ENCODE results near the gene CNTROB.

CNTROB gene

DNA sequence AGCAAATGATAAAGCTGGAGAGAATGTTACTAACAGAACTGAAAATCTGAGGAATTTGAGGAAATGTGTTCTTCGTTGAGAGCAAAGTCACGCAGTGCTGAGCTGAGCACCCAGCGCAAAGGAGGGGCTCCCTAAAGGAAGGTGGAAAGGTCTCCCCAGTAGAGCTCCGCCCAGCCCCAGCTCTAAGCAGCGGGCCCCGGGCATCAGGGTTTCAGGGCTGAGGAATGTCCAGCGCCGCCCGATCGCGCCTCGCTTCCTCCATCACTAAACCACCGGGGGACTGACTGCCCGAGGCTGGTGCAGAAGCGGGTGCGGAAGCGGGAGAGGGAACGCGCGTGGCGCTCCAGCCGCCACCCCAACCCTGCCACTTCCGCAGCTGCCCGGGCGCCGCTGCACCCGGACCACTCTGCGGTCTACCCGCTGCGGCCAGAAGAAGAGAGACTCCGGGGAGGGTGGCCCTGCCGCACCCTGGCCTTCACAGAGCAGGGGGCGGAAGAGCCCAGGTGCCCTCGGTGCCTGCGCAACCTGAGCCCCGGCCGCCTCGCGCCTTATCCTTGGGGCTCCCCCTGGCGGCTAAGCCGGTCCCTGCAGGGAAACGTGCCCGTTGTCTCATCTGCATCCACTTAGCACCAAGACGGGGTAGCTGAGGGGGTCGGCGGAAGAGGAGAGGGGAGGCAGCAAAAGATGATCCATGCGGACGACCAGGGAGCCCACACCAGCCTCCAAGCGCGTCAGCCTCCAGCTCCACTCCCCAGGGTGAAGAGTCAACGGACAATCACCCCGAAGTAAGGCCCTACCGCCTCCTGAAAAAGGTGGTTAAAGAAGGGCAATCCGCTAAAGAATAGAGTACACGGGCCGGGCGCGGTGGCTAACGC lies 58.0 kb downstream of the CNTROB start:
- TF ChIP-seq CTCF (IDR thresholded peaks at IDR 0.05; ENCODE audit: control insufficient read depth, insufficient read depth, low read depth, low read length, missing control alignments): peak; percentile 96
- no peak for DNase-seq (ENCODE audit: low read depth)
- peak overlapping the region; percentile 62 for H3K4me3 ChIP-seq (ENCODE audit: control insufficient read depth, low read depth, low read length)

- TF ChIP-seq CTCF (IDR thresholded peaks at IDR 0.05; ENCODE audit: control insufficient read depth, insufficient read depth, low read depth, low read length, missing control alignments): no peak
- no peak overlapping the region for H3K4me3 ChIP-seq (ENCODE audit: control insufficient read depth, low read depth, low read length)
- DNase-seq (ENCODE audit: low read depth): no peak
Observed at GRCh38 chr17:7992516-7992915, 60.5 kb downstream of the CNTROB start.

DNA sequence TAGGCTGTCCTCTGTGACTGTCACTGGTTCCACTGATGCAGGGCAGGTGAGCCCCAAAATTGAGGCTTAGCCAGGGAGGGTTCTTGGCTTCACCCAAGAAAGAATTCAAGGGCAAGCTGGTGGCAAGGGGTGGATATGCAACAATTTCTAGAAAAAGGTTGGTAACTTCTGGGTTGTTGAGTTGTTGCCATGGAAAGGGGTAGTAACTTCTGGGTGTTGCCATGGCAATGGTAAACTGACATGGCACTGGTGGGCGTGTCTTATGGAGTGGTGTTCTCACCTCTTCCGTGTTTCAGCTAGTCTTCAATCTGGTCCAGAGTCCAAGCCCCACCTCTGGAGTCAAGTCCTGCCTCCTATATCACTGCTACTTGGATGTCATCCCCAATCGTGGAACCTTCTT lies 60.9 kb downstream of the CNTROB start:
- TF ChIP-seq CTCF (IDR thresholded peaks at IDR 0.05; ENCODE audit: control insufficient read depth, insufficient read depth, low read depth, low read length, missing control alignments): no peak
- DNase-seq (ENCODE audit: low read depth): no peak
- no peak overlapping the region for H3K4me3 ChIP-seq (ENCODE audit: control insufficient read depth, low read depth, low read length)

- H3K4me3 ChIP-seq (ENCODE audit: control insufficient read depth, low read depth, low read length): no peak overlapping the region
- no peak for DNase-seq (ENCODE audit: low read depth)
- TF ChIP-seq CTCF (IDR thresholded peaks at IDR 0.05; ENCODE audit: control insufficient read depth, insufficient read depth, low read depth, low read length, missing control alignments): no peak
Observed at GRCh38 chr17:7993972-7994589, 62.1 kb downstream of the CNTROB start.

- TF ChIP-seq CTCF (IDR thresholded peaks at IDR 0.05; ENCODE audit: control insufficient read depth, insufficient read depth, low read depth, low read length, missing control alignments): no peak
- no peak for DNase-seq (ENCODE audit: low read depth)
- H3K4me3 ChIP-seq (ENCODE audit: control insufficient read depth, low read depth, low read length): no peak overlapping the region
Observed at GRCh38 chr17:7995724-7996123, 63.7 kb downstream of the CNTROB start.

DNA sequence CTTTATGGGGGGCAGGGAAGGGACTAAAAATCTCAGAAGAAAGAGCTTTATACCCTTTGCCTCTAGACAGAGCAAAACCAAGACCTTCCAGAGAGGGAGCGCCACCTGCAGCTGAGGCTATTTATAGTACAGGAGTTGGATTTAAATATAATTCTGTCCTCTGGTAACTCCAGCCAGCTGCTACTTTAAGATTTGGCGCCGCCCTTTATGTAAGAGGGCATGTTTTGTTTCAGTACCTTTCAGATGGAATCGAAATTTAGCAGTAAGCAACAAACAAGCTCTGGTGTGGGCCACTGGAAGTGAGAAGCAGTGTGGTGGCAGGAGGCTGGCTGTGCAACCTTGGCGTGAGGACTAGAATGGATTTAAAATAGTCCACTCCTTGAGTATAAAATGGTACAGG lies 65.2 kb downstream of the CNTROB start:
- no peak for DNase-seq (ENCODE audit: low read depth)
- H3K4me3 ChIP-seq (ENCODE audit: control insufficient read depth, low read depth, low read length): no peak overlapping the region
- peak; percentile 45 for TF ChIP-seq CTCF (IDR thresholded peaks at IDR 0.05; ENCODE audit: control insufficient read depth, insufficient read depth, low read depth, low read length, missing control alignments)
